GM13977 (cell line): ENCODE data around the gene COL6A3.

Experiments
- DNase-seq: peaks from one replicate; pipeline ENCODE4 v3.0.0; 2012; ENCODE audit warnings: low spot score
- in situ Hi-C: fragments of 300-500 bp; cut with MboI; formaldehyde crosslinking; loops from one replicate; pipeline ENCODE4 v1.12.0; 2022; ENCODE audit warnings: low sequenced_read_pairs, low pct_unique_long_range_greater_than_20kb, mixed read lengths, inconsistent platforms; ENCODE audit not compliant: unreplicated experiment
- TF ChIP-seq, protein P1 (sequence below): IDR thresholded peaks from 2 replicates; pipeline ENCODE4 v1.5.1; 2012; ENCODE audit warnings: mild to moderate bottlenecking, control low read depth; ENCODE audit not compliant: insufficient read depth; ENCODE audit errors: extremely low read depth, missing control alignments

The COL6A3 gene

DNA sequence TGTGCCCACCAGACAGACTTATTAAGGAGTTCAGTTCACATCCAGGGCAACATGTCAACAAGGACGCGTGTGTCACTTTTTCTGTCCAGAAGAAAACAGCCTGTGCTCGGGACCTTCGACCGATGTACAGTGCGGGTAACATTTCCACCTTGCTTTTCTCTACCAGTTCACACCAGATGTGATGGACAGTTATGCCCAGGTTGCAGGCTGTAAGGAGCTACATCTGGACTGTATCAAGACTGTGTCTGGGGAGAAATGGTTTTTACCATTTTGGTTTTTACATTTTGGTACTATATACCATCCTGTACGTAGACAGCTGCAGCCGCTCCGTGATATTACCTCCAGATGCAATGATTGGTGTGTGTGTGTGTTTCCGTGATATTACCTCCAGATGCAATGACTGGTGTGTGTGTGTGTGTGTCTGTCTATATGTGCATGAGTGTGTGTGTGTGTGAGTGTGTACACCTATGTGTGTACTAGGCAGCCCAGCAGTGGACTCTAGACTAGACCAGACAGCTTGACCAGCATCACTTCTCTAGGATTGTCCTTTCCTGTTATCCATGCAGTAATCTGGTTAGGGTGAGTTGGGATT lies 118.0 kb downstream of the COL6A3 start:
- in situ Hi-C loops: no loop called here
- DNase-seq: no peak
- TF ChIP-seq, protein P1, sequence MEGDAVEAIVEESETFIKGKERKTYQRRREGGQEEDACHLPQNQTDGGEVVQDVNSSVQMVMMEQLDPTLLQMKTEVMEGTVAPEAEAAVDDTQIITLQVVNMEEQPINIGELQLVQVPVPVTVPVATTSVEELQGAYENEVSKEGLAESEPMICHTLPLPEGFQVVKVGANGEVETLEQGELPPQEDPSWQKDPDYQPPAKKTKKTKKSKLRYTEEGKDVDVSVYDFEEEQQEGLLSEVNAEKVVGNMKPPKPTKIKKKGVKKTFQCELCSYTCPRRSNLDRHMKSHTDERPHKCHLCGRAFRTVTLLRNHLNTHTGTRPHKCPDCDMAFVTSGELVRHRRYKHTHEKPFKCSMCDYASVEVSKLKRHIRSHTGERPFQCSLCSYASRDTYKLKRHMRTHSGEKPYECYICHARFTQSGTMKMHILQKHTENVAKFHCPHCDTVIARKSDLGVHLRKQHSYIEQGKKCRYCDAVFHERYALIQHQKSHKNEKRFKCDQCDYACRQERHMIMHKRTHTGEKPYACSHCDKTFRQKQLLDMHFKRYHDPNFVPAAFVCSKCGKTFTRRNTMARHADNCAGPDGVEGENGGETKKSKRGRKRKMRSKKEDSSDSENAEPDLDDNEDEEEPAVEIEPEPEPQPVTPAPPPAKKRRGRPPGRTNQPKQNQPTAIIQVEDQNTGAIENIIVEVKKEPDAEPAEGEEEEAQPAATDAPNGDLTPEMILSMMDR: no peak

DNA sequence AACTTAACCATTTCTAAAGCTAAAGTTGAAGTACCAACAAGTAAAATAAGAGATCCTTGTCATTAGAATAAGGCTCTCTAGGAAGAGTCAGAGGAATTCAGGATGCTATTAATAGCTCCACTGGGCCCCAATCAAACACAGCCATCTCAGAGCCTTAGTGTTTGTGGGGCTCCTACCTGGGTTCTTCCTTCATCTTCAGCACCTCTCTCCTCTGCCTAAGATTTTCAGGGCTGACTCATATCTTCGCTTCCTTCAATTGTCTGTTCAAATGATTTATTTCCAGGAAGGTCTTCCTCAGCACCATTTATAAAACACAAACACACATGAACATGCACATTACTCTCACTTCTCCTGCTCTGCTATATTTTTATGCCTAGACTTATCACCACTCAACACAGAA lies 119.5 kb downstream of the COL6A3 start:
- DNase-seq: no peak
- in situ Hi-C loops: no loop called here
- TF ChIP-seq, protein P1: no peak

DNA sequence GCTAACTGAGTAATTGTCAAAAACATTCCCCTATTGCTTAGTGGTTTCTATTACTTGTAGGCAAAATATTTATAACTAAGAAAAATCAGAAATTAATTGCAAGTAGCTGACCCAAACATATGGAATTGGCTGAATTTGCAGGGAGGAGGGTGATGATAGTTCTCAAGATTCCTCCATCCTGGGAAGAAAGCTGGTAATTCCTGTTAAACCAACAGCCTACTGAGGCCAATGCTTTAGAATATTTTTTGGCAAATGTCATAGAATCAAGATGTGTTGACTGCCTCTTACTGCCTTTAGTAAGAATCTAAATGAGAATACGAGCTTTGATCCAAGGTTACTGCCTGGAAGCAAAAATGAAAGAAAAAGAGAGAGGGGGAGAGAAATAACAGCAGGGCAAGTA lies 120.0 kb downstream of the COL6A3 start:
- TF ChIP-seq, protein P1: no peak
- in situ Hi-C loops: no loop called here
- DNase-seq: no peak

DNA sequence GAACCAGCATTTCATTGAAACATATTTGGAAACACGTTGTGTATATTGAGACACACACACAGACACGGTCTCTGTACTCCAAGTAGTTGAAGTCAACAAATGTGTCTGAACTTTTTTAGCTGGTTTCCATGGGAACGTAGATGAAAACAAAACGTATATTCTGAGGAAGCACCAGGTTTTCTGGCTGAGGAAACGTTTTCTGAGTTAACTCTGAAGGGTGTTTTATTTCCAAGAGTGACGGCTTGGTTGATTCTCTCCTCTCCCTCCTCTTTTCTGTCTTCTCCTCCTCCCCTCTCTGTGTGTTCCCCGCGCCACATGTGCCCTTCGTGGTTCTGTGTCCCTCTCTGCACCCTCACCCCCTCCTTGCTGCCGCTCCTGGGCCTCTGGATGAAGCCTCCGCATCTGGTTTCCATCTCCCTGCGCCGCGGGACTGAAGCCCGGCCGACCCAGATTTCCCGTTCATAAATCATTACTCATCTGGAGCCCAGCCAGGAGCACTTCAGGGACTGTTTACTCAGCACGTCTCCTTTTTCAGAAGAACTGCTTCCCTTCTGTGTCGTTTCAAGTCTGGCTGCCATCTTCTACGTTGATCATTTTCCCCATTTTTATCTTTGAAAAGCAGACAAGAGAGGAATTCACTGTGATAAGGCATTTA lies 122.7 kb downstream of the COL6A3 start:
- TF ChIP-seq, protein P1: no peak
- no peak for DNase-seq
- in situ Hi-C loops: no loop called here

DNA sequence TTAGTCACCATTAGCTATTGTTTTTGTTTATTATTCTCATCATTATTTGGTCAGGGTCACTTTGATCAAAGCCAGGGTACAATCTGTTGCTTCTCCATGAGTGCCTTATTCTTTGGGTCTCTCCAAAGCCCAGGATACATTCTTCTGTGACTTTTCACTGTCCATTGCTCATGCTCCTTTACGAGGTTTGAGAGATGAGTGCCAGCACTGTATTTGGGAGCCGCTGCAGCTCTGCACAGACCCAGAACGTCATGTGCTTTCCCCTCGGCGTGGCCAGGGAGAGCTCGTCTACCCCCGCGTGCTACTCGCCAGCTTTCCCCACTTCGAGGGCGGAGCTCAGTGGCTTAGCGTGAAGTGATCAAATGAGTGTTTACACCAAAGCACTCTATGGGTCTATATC lies 123.7 kb downstream of the COL6A3 start:
- no peak for DNase-seq
- TF ChIP-seq, protein P1: no peak
- in situ Hi-C loops: no loop called here

DNA sequence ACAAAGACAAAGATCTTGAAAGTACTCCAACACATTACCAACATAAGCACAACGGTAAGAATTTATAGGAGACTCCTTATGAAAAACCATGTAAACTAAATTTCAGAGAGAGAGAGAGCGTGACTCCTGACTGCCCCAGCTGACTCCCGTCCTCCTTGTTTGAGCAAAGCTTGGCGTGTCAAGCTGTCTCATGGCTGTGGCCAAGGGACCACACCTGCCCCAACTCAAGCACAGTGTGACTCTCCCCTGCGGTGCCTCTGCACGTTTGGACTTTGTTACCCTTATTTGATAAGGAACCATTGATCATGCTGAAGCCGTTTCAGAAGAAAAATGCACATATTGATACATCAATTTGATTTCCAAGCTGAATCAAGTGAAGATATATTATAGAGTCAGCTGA lies 124.8 kb downstream of the COL6A3 start:
- TF ChIP-seq, protein P1: no peak
- in situ Hi-C loops: no loop called here
- DNase-seq: no peak
